Right lobe of liver (tissue), 6 donors: ENCODE results near the gene LRFN5. TPM values are rescaled to one million over a fixed set of nuclear protein-coding genes. Genes with fewer than 3 reads are reported as not detected.

Experiments used
- ATAC-seq, 4 donors: fragments of 200-7000 bp; cut with Tn5 transposase; one replicate each; pipeline ENCODE4 v1.9.1; 2020; ENCODE audit warnings: mild to moderate bottlenecking in 4 of 4, moderate library complexity in 4 of 4
- DNase-seq, 3 donors: peaks; one replicate each; pipeline ENCODE4 v3.0.0-alpha.2; 2020
- H3K27ac ChIP-seq, 3 donors: fragments of 200-600 bp; one replicate each; pipeline ENCODE4 v1.8.0; 2022
- H3K27me3 ChIP-seq, 2 donors: fragments of 200-600 bp; one replicate each; pipeline ENCODE4 v1.8.0; 2022
- H3K36me3 ChIP-seq, 4 donors: fragments of 200-600 bp; sonication (generic) in 1 of 4; one replicate each; pipeline versions ENCODE4 v1.5.1 to v1.8.0; 2017 to 2022; ENCODE audit warnings: control low read depth in 1 of 4
- H3K4me1 ChIP-seq, 4 donors: fragments of 200-600 bp; sonication (generic) in 1 of 4; one replicate each; pipeline versions ENCODE4 v1.5.1 to v1.8.0; 2017 to 2022; ENCODE audit warnings: control low read depth in 1 of 4
- H3K4me3 ChIP-seq, 3 donors: fragments of 200-600 bp; one replicate each; pipeline ENCODE4 v1.8.0; 2022
- H3K9me3 ChIP-seq, 4 donors: fragments of 200-600 bp; sonication (generic) in 1 of 4; one replicate each; pipeline versions ENCODE4 v1.5.1 to v1.8.0; 2017 to 2022; ENCODE audit warnings: control low read depth in 1 of 4
- CTCF ChIP-seq, 4 donors: fragments of 200-600 bp in 3 of 4; fragments of 450-650 bp in 1 of 4; IDR thresholded peaks; one replicate each; pipeline versions ENCODE4 v1.5.1 to v1.8.0; 2016 to 2022; ENCODE audit warnings: antibody characterized with exemption in 4 of 4, mild to moderate bottlenecking in 2 of 4
- POLR2A ChIP-seq: fragments of 450-650 bp; IDR thresholded peaks from one replicate; pipeline ENCODE4 v1.6.1; 2017; ENCODE audit warnings: antibody characterized with exemption, mild to moderate bottlenecking
- WGBS: methylation state at CpG from one replicate; pipeline ENCODE4 v1.1.6; 2018; ENCODE audit warnings: low coverage, low lambda C conversion rate; ENCODE audit not compliant: insufficient coverage; ENCODE audit errors: missing lambda C conversion rate; 5-methylcytosine and 5-hydroxymethylcytosine counted together
- intact Hi-C, 2 donors: fragments of 100-400 bp; cut with DNase I; formaldehyde crosslinking; loops; one replicate each; pipeline versions ENCODE4 v1.11.2 to v1.14.1; 2022
- total RNA-seq, 6 experiments: library from RNA; depleted of rRNA in 2 of 6; stranded (reverse); fragments of >200 nt in 2 of 6; fragmentation: NEBNext Ultra II Directional in 3 of 6; extraction: Animal tissue kit (Norgen Biotek cat#: 25700) in 3 of 6; gene quantifications; one replicate each; pipeline versions ENCODE4 v1.1.0 to v1.2.4, GENCODE V29; 2016 to 2023
- donor health status: DM: no; HTN: yes; CAD: no.
- donor health status: DM: no; HTN: no; CAD: no.
- donor health status: DM: no; HTN: no; CAD: no.
- donor health status: DM: no; HTN: yes; CAD: no.
- donor health status: DM: no; HTN: yes; CAD: no.

LRFN5 gene
- total RNA-seq, 6 experiments from 2014 or later = not detected

DNA sequence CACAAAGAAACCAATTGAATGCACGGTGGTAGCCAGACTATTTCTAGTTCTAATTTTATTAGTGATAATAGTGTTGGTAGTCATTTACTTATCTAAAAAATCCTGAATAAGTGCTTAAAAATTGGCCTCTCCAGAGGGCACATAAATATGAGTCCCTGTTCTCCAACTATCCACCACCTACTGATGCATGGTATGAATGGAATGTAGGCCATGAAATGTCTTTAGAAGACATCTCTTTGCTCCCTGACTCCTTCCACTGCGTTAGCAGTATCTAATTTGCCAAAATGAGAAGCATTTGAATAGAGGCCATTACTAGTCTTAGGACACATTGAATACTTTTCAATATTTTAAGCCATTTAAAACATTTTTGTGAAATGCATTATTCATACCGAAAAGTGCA, 261.7 kb downstream of the LRFN5 start:
- H3K27me3 ChIP-seq = no peaks in the 10 kb centered on the region
- no peak overlapping the region for H3K4me3 ChIP-seq
- no peaks in the 10 kb centered on the region for H3K4me1 ChIP-seq
- intact Hi-C loops = no loop called here
- no peak overlapping the region for H3K27ac ChIP-seq
- TF ChIP-seq POLR2A (no peak), CTCF (IDR thresholded peaks at IDR 0.05) (no peak)
- no peaks in the 10 kb centered on the region for H3K9me3 ChIP-seq
- no peaks in the 10 kb centered on the region for H3K36me3 ChIP-seq
- ATAC-seq (no peak), DNase-seq (no peak)
- WGBS = 41% methylated on average over 3 of the region's 3 CpGs

DNA sequence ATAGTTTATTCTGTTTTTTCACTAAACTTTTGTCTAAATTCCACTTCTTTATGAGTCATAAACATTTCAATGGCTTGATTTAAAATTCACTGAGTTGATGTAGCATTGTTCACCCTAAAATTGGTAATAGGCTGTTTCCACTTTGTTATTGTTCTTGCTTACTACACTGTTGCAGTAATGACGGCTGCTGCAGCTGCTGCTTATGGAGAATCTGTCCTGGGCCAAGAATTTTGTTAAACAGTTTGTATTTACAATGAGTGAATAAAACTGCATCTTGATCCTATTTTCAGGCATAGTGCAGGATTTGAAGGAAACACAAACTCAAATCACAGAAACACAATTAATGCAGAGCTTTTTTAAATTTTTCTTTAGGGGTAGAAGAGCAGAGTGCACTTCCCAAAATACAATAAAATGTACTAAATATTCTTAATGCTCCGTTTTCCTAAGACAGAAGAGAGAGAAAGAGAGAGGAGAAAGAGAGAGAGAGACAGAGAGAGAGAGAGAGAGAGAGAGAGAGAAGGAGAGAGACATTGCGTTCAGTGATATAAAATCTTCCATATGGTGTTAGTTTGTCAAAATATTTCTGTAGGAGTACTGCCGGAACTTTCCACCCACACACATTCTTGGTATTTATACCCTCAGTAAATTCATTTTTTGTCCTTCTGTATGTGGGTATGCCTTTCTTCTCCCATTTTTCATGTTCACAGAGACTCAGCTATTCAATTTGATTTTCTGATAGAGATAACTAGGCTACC, 266.4 kb downstream of the LRFN5 start:
- no peak overlapping the region for H3K4me3 ChIP-seq
- H3K27ac ChIP-seq = no peak overlapping the region
- intact Hi-C loops = no loop called here
- no peak for ATAC-seq
- 39% methylated on average over 4 of the region's 4 CpGs for WGBS
- H3K27me3 ChIP-seq = no peaks in the 10 kb centered on the region
- no peaks in the 10 kb centered on the region for H3K9me3 ChIP-seq
- H3K4me1 ChIP-seq = no peaks in the 10 kb centered on the region
- no peaks in the 10 kb centered on the region for H3K36me3 ChIP-seq
- no peak for DNase-seq
- TF ChIP-seq POLR2A = no peak
- TF ChIP-seq CTCF (IDR thresholded peaks at IDR 0.05) = no peak

GRCh38 chr14:41873686-41874317, 267.1 kb downstream of the LRFN5 start:
- no peaks in the 10 kb centered on the region for H3K9me3 ChIP-seq
- 25% methylated on average over 1 of the region's 1 CpG for WGBS
- no peak for DNase-seq
- TF ChIP-seq POLR2A (no peak), CTCF (IDR thresholded peaks at IDR 0.05) (no peak)
- H3K36me3 ChIP-seq = no peaks in the 10 kb centered on the region
- H3K27me3 ChIP-seq = no peaks in the 10 kb centered on the region
- H3K4me1 ChIP-seq = no peaks in the 10 kb centered on the region
- ATAC-seq = no peak
- no peak overlapping the region for H3K27ac ChIP-seq
- no peak overlapping the region for H3K4me3 ChIP-seq
- intact Hi-C loops = no loop called here

- intact Hi-C loops = no loop called here
- H3K27me3 ChIP-seq = no peaks in the 10 kb centered on the region
- TF ChIP-seq POLR2A (no peak), CTCF (IDR thresholded peaks at IDR 0.05) (no peak)
- H3K4me1 ChIP-seq = no peaks in the 10 kb centered on the region
- H3K4me3 ChIP-seq = no peak overlapping the region
- no peak for DNase-seq
- H3K36me3 ChIP-seq = no peaks in the 10 kb centered on the region
- 91% methylated on average over 1 of the region's 1 CpG for WGBS
- no peak for ATAC-seq
- H3K27ac ChIP-seq = no peak overlapping the region
- H3K9me3 ChIP-seq = no peaks in the 10 kb centered on the region
Observed at GRCh38 chr14:41875116-41875515, 268.4 kb downstream of the LRFN5 start.
